SK-N-MC (cell line): ENCODE data around the gene EIF1.

Experiments used
- EZH2 ChIP-seq: fragments of 200-600 bp; sonication (generic); IDR thresholded peaks from one replicate; pipeline ENCODE4 v1.6.1; 2017; ENCODE audit warnings: antibody characterized with exemption
- FOXP2 ChIP-seq: optimal IDR thresholded peaks from 2 replicates; pipeline ENCODE3; 2011; ENCODE audit warnings: mild to moderate bottlenecking, moderate library complexity; ENCODE audit not compliant: insufficient read depth; ENCODE audit errors: extremely low read length, control extremely low read depth
- POLR2AphosphoS5 ChIP-seq: IDR thresholded peaks from 2 replicates; pipeline ENCODE4 v1.6.1; 2012; ENCODE audit warnings: mild to moderate bottlenecking, low read depth, low read length, borderline replicate concordance

- TF ChIP-seq POLR2AphosphoS5 (no peak), EZH2 (no peak), FOXP2 (no peak)
These were observed 35.9 kb downstream of the EIF1 start for GRCh38 chr17:41724476-41725050.
